Progenitor cell of endocrine pancreas (in vitro differentiated cells): ENCODE results near the gene CTAGE4. TPM values are rescaled to one million over a fixed set of nuclear protein-coding genes. Genes with fewer than 3 reads are reported as not detected.
"Not testable (repeated sequence)": the region's sequence is repeated elsewhere in the genome, so short reads cannot be mapped to it uniquely, and the experiment has no call there.

Source experiments
- DNase-seq: peaks from one replicate; pipeline ENCODE4 v3.0.0; 2021; ENCODE audit warnings: low spot score; ENCODE audit not compliant: unreplicated experiment
- H3K27ac Mint-ChIP-seq: 2 replicates; pipeline ENCODE4 v1.8.0; 2021; ENCODE audit warnings: mild to moderate bottlenecking, moderate library complexity, mixed read lengths
- H3K27me3 Mint-ChIP-seq: 2 replicates; pipeline ENCODE4 v1.8.0; 2021; ENCODE audit warnings: mixed read lengths
- H3K36me3 Mint-ChIP-seq: 2 replicates; pipeline ENCODE4 v1.8.0; 2022; ENCODE audit warnings: mixed read lengths; ENCODE audit not compliant: insufficient read depth
- H3K4me1 Mint-ChIP-seq: 2 replicates; pipeline ENCODE4 v1.8.0; 2021; ENCODE audit warnings: low read depth, mixed read lengths
- H3K4me3 Mint-ChIP-seq: 2 replicates; pipeline ENCODE4 v1.8.0; 2021; ENCODE audit warnings: low read depth, mild to moderate bottlenecking, moderate library complexity, mixed read lengths
- H3K9me3 Mint-ChIP-seq: 2 replicates; pipeline ENCODE4 v1.8.0; 2021; ENCODE audit warnings: low read depth, mixed read lengths
- CTCF ChIP-seq: fragments of 200-600 bp; sonication (generic); IDR thresholded peaks from one replicate; pipeline ENCODE4 v1.5.0; 2021; ENCODE audit warnings: antibody characterized with exemption, mild to moderate bottlenecking; ENCODE audit not compliant: unreplicated experiment
- total RNA-seq: library from RNA; stranded (reverse); gene quantifications from 2 replicates; pipeline ENCODE4 v1.2.1, GENCODE V29; 2021

The CTAGE4 gene
- total RNA-seq, 1 donor from 2014 or later, result 6.9 TPM

DNA sequence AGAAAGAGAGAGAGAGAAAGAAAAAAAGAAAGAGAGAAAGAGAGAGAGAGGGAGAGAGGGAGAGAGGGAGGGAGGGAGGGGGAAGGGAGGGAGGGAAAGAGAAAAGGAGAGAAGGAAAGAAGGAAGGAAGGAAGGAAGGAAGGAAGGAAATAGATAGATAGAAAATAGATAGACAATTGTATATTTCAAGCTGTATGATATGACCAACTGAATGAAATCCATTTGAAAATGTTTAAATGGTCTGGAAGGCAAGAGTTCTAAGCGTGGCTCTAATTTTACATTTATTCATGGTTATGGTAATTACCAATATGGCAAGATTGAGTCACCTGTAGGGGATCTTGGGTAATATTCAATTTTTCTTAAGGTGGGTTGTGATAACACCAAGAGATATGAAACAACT is 24.4 kb upstream of the CTAGE4 start:
- DNase-seq, result no peak
- Mint-ChIP-seq H3K27ac (no peak overlapping the region), H3K27me3 (no peaks in the 10 kb centered on the region), H3K4me1 (peaks cover 2% of the 10 kb centered on the region), H3K36me3 (no peaks in the 10 kb centered on the region), H3K9me3 (no peaks in the 10 kb centered on the region), H3K4me3 (no peak overlapping the region)
- TF ChIP-seq CTCF, result no peak

- TF ChIP-seq CTCF, result no peak
- no peak overlapping the region for H3K4me3 Mint-ChIP-seq
- H3K36me3 Mint-ChIP-seq, result peaks cover 2% of the 10 kb centered on the region
- H3K27me3 Mint-ChIP-seq, result no peaks in the 10 kb centered on the region
- H3K4me1 Mint-ChIP-seq, result peaks cover 2% of the 10 kb centered on the region
- no peak for DNase-seq
- peaks cover 8% of the 10 kb centered on the region for H3K9me3 Mint-ChIP-seq
- H3K27ac Mint-ChIP-seq, result no peak overlapping the region
Measured at GRCh38 chr7:144164784-144165183, 18.5 kb upstream of the CTAGE4 start.

DNA sequence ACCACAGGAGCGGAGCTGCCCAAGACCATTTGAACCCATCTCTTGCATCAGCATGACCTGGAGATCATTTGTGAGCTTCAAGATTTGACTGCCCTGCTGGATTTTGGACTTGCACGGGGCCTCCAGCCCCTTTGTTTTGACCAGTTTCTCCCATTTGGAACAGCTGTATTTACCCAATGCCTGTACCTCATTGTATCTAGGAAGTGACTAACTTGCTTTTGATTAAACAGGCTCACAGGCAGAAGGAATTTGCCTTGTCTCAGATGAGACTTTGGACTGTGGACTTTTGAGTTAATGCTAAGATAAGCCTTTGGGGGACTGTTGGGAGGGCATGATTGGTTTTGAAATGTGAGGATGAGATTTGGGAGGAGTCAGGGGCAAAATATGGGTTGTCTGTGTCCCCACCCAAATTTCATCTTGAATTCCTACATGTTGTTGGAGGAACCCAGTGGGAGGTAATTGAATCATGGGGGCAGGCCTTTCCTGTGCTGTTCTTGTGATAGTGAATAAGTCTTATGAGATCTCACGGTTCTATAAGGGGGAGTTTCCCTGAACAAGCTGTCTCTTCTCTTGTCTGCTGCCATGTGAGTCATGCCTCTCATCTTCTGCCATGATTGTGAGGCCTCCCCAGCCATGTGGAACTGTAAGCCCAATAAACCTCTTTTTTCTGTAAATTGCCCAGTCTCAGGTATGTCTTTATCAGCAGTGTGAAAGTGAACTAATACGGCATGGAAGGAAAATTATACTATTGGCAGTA is 11.5 kb upstream of the CTAGE4 start:
- not testable (repeated sequence) for H3K4me1 Mint-ChIP-seq, H3K36me3 Mint-ChIP-seq, H3K4me3 Mint-ChIP-seq, DNase-seq, H3K27me3 Mint-ChIP-seq
- Mint-ChIP-seq H3K27ac (peak overlapping the region; percentile 17), H3K9me3 (peaks cover 26% of the 10 kb centered on the region)

DNA sequence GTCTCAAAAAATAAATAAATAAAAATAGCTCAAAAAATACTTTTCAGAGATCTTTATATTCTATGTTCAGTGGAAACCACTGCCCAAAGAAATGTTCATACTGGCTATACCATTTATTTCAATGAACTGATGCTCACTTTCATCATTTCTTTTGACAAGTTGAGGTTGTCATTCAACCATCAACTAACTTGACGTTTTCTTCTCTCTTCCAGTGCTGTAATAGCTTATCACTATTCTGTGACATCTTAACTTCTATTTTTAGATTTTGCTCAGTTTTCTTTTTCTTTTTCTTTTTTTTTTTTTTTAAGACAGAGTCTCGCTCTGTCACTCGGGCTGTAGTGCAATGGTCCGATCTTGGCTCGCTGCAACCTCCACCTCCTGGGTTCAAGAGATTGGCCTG is 8.7 kb upstream of the CTAGE4 start:
- H3K36me3 Mint-ChIP-seq, result peaks cover 8% of the 10 kb centered on the region
- DNase-seq, result no peak
- H3K4me1 Mint-ChIP-seq, result peaks cover 8% of the 10 kb centered on the region
- no peaks in the 10 kb centered on the region for H3K27me3 Mint-ChIP-seq
- no peak overlapping the region for H3K27ac Mint-ChIP-seq
- TF ChIP-seq CTCF, result no peak
- H3K9me3 Mint-ChIP-seq, result peaks cover 23% of the 10 kb centered on the region
- H3K4me3 Mint-ChIP-seq, result no peak overlapping the region

DNA sequence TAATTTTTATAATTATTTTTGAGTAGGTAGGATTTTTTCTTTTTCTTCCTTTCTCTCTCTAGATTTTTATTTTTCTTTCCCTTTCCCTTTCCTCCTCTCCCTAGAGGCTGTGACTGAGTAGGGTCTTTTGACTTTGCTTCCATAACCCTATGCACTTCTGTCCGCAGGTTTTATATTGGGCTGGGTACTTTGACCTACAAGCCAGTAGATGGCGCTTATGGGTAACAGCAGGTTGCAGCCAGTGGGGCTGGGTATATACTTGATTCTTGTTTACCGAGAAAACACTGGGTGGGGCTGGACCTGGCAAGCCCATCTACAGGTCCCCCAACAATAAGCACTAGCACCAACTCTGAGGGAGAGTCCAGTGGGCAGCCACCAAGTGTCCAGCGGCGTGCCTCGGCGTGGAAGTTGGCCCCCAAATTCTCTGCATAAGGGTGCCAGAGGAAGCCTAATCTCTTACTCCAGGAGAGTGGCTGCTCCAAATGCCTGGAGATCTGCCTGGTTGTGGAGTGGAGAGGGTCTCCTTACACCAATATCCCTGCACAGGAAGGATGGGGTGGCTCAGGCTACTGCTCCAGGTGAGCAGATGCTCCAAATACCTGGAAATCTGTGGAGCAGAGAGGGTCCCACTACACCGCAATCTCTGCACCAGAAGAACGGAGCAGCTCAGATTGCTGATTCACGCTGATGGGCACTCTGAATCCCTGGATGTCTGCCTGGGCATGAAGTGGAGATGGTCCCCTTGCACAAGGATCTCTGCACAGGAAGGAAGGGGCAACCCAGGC is 4.7 kb upstream of the CTAGE4 start:
- H3K36me3 Mint-ChIP-seq, H3K27ac Mint-ChIP-seq, H3K4me1 Mint-ChIP-seq, H3K4me3 Mint-ChIP-seq, H3K27me3 Mint-ChIP-seq, DNase-seq, H3K9me3 Mint-ChIP-seq: not testable (repeated sequence)
- peak; percentile 49 for TF ChIP-seq CTCF

DNA sequence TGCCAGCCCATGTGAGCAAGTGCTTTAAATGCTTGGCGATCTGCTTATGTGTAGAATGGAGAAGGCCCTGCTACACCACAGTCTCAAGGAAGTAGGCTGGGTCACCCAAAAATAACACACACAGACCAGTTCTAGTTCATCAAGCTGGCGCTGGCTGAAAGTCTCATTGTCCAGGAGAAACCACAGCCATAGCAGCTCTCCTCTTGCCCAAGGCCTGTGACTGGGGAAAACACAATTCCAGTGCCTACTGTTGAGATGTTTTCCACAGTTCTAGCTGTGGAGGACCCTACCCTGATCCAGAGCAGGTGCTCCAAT is 4.1 kb upstream of the CTAGE4 start:
- H3K36me3 Mint-ChIP-seq, DNase-seq, H3K27me3 Mint-ChIP-seq, H3K27ac Mint-ChIP-seq, H3K9me3 Mint-ChIP-seq, H3K4me3 Mint-ChIP-seq, H3K4me1 Mint-ChIP-seq: not testable (repeated sequence)

GRCh38 chr7:144187848-144188247 is 4.6 kb downstream of the CTAGE4 start:
- not testable (repeated sequence) for H3K4me1 Mint-ChIP-seq, H3K27me3 Mint-ChIP-seq, H3K9me3 Mint-ChIP-seq, H3K27ac Mint-ChIP-seq, H3K4me3 Mint-ChIP-seq, H3K36me3 Mint-ChIP-seq, DNase-seq

DNA sequence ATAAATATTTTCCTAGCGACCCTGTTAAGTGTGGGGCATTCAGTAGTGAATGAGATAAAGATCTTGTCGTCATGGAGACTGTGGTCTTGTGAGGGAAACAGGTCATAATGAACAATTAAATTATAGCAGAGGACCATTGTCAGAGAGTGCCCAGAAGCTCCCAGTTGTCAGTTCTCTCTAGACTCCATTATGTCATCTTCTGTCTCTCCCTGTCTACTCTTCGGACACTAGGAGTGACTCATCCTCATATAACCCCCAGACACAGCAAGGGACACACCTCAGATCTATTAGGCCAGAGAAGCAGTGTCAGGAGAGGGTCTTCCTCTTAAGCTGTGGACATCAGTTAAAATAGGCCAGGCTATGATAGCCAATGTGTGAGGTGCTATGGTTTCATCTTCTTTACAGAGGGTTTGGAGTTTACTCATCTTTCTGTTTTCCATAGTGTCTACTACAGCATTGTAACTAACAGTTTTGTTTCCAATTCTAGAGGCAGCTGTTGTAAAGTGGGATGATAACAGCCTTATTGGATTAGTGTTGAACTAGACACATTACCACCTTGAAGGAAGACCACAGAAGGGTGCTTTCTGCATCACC is 5.4 kb downstream of the CTAGE4 start:
- not testable (repeated sequence) for H3K36me3 Mint-ChIP-seq, H3K4me3 Mint-ChIP-seq, DNase-seq, H3K27ac Mint-ChIP-seq, H3K4me1 Mint-ChIP-seq, H3K9me3 Mint-ChIP-seq, H3K27me3 Mint-ChIP-seq

DNA sequence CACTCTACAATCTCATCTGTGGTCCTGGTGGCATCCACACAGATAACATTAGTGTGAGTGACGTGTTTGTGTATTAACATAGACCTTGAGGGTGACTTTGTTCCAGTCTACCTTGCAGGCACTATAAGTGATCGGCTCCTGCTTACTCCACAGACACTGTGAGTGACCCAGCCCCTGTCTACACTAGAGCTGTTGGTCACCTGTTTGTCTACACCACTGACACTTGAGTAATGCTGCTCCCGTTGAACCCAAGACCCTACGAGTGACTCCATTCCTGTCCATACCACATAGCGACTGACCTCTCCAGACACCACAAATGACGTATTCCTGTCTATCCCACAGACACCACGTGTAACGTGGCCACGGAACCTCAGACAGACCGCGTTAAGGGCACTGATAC is 10.5 kb downstream of the CTAGE4 start:
- H3K27me3 Mint-ChIP-seq, H3K4me1 Mint-ChIP-seq, H3K4me3 Mint-ChIP-seq, H3K9me3 Mint-ChIP-seq, DNase-seq, H3K27ac Mint-ChIP-seq, H3K36me3 Mint-ChIP-seq: not testable (repeated sequence)
